CD4-positive, alpha-beta T cell treated with Interleukin-1 beta for 1 hour (primary cell): ENCODE measurements around the gene ELAVL2.

Experiments
- DNase-seq, 2 donors: peaks; one replicate each; pipeline ENCODE4 v3.0.0-alpha.2; 2020 to 2022

Gene ELAVL2

GRCh38 chr9:23826120-23826629 lies at the start of gene ELAVL2:
TSS of gene ELAVL2 (minus strand) at chr9:23826240. CDS start at chr9:23762234, 64,006 bp downstream.
- DNase-seq = peak; percentile 13 to 38

- no peak for DNase-seq
Observed at GRCh38 chr9:23858234-23858633, 32.2 kb upstream of the ELAVL2 start.

- DNase-seq = no peak
Observed at GRCh38 chr9:23855873-23856604, 30.0 kb upstream of the ELAVL2 start.

GRCh38 chr9:23850690-23851629 lies 24.9 kb upstream of the ELAVL2 start:
- DNase-seq = no peak

GRCh38 chr9:23850242-23850689 lies 24.2 kb upstream of the ELAVL2 start:
- no peak for DNase-seq

- DNase-seq = no peak
Observed at GRCh38 chr9:23849379-23850035, 23.5 kb upstream of the ELAVL2 start.

GRCh38 chr9:23842565-23843129 lies 16.6 kb upstream of the ELAVL2 start:
- DNase-seq = no peak

- no peak for DNase-seq
Observed at GRCh38 chr9:23841304-23841703, 15.3 kb upstream of the ELAVL2 start.

GRCh38 chr9:23837038-23837437 lies 11.0 kb upstream of the ELAVL2 start:
- no peak for DNase-seq

- DNase-seq = no peak
Observed at GRCh38 chr9:23830929-23831730, 5.1 kb upstream of the ELAVL2 start.

- no peak for DNase-seq
Observed at GRCh38 chr9:23830476-23830805, 4.4 kb upstream of the ELAVL2 start.

GRCh38 chr9:23829580-23830475 lies 3.8 kb upstream of the ELAVL2 start:
- no peak for DNase-seq

GRCh38 chr9:23825700-23826099 lies 340 bp downstream of the ELAVL2 start:
- no peak for DNase-seq

- DNase-seq = no peak
Observed at GRCh38 chr9:23824830-23825591, 1.0 kb downstream of the ELAVL2 start.

- no peak for DNase-seq
Observed at GRCh38 chr9:23823986-23824829, 1.8 kb downstream of the ELAVL2 start.

GRCh38 chr9:23823269-23823668 lies 2.8 kb downstream of the ELAVL2 start:
- DNase-seq = no peak

GRCh38 chr9:23822261-23823169 lies 3.5 kb downstream of the ELAVL2 start:
- no peak for DNase-seq
